ENCODE data around the gene DUSP28. TPM values are rescaled to one million over a fixed set of nuclear protein-coding genes. Genes with fewer than 3 reads are reported as not detected.

The DUSP28 gene
- total RNA-seq, 4 donors from 2014 or later, result 7.6 to 18.3 (median 13.2) TPM

GRCh38 chr2:240603846-240604245 is 43.7 kb downstream of the DUSP28 start:
- Histone ChIP-seq H3K9me3 (no peaks in the 10 kb centered on the region), H3K4me1 (peaks cover 0 to 6% of the 10 kb centered on the region in 2 donors), H3K27ac (no peak overlapping the region), H3K4me3 (no peak overlapping the region), H3K36me3 (peaks cover 0 to 5% of the 10 kb centered on the region in 2 donors), H3K27me3 (no peaks in the 10 kb centered on the region)
- ATAC-seq (no peak), DNase-seq (no peak)
- in situ Hi-C loops (cut with MboI; ENCODE audit: low sequenced_read_pairs in 4 of 4) (no loop called here), intact Hi-C loops (cut with DNase I; ENCODE audit: low total_unique reads) (no loop called here)
- no peak for TF ChIP-seq POLR2A (IDR thresholded peaks at IDR 0.05)
- TF ChIP-seq CTCF (IDR thresholded peaks at IDR 0.05 in 4 of 5, conservative IDR thresholded peaks at IDR 0.05 in 1 of 5), result no peak

GRCh38 chr2:240604291-240604938 is 44.3 kb downstream of the DUSP28 start:
- TF ChIP-seq POLR2A (IDR thresholded peaks at IDR 0.05), result no peak
- TF ChIP-seq CTCF (IDR thresholded peaks at IDR 0.05 in 4 of 5, conservative IDR thresholded peaks at IDR 0.05 in 1 of 5), result peak; percentile 19 to 64 (median 52)
- no peaks in the 10 kb centered on the region for H3K36me3 ChIP-seq
- no peaks in the 10 kb centered on the region for H3K27me3 ChIP-seq
- no peaks in the 10 kb centered on the region for H3K9me3 ChIP-seq
- intact Hi-C loops (cut with DNase I; ENCODE audit: low total_unique reads) (no loop called here), in situ Hi-C loops (cut with MboI; ENCODE audit: low sequenced_read_pairs in 4 of 4) (no loop called here)
- DNase-seq (peak; percentile 47 to 67), ATAC-seq (peak; percentile 56 to 68)
- H3K4me1 ChIP-seq, result peaks cover 0 to 6% of the 10 kb centered on the region in 2 donors
- no peak overlapping the region for H3K4me3 ChIP-seq
- H3K27ac ChIP-seq, result no peak overlapping the region

GRCh38 chr2:240604939-240605716 is 45.0 kb downstream of the DUSP28 start:
- Histone ChIP-seq H3K27me3 (no peaks in the 10 kb centered on the region), H3K27ac (no peak overlapping the region), H3K4me1 (peaks cover 0 to 6% of the 10 kb centered on the region in 2 donors), H3K4me3 (no peak overlapping the region), H3K9me3 (no peaks in the 10 kb centered on the region), H3K36me3 (no peaks in the 10 kb centered on the region)
- DNase-seq (no peak), ATAC-seq (no peak)
- in situ Hi-C loops (cut with MboI; ENCODE audit: low sequenced_read_pairs in 4 of 4) (no loop called here), intact Hi-C loops (cut with DNase I; ENCODE audit: low total_unique reads) (no loop called here)
- no peak for TF ChIP-seq CTCF (IDR thresholded peaks at IDR 0.05 in 4 of 5, conservative IDR thresholded peaks at IDR 0.05 in 1 of 5)

- H3K27me3 ChIP-seq, result no peaks in the 10 kb centered on the region
- DNase-seq, result no peak
- in situ Hi-C loops (cut with MboI; ENCODE audit: low sequenced_read_pairs in 4 of 4) (no loop called here), intact Hi-C loops (cut with DNase I; ENCODE audit: low total_unique reads) (no loop called here)
- H3K4me1 ChIP-seq, result peaks cover 0 to 6% of the 10 kb centered on the region in 2 donors
- H3K27ac ChIP-seq, result no peak overlapping the region
- no peak for ATAC-seq
- no peak overlapping the region for H3K4me3 ChIP-seq
- H3K36me3 ChIP-seq, result no peaks in the 10 kb centered on the region
- TF ChIP-seq POLR2A (IDR thresholded peaks at IDR 0.05) (no peak), CTCF (IDR thresholded peaks at IDR 0.05 in 4 of 5, conservative IDR thresholded peaks at IDR 0.05 in 1 of 5) (no peak)
- no peaks in the 10 kb centered on the region for H3K9me3 ChIP-seq
Observed at GRCh38 chr2:240605867-240606743, 45.9 kb downstream of the DUSP28 start.

All from gastrocnemius medialis (tissue), 4 donors.